ENCODE measurements around the gene ANG.

GRCh38 chr14:20706657-20707355 is 18.2 kb downstream of the ANG start:
- TF ChIP-seq EZH2 (IDR thresholded peaks at IDR 0.05; ENCODE audit: borderline replicate concordance, low read length) (no peak), CTCF (IDR thresholded peaks at IDR 0.05; ENCODE audit: low read length) (no peak)
